H1 (cell line): ENCODE measurements around the gene MRPS26. TPM values are rescaled to one million over a fixed set of nuclear protein-coding genes. Genes with fewer than 3 reads are reported as not detected.

Source experiments
- CTCF ChIA-PET: fragments of 300-600 bp; sonication (Branson Sonifier 250); formaldehyde crosslinking; loops from one replicate; lab custom pipeline; 2021; ENCODE audit not compliant: partially characterized antibody; lab: Charles Lee
- POLR2A ChIA-PET: fragments of 300-600 bp; sonication (Branson Sonifier 250); formaldehyde crosslinking; loops from one replicate; lab custom pipeline; 2021; ENCODE audit warnings: inconsistent platforms; ENCODE audit not compliant: partially characterized antibody; lab: Charles Lee
- DNase-seq, 2 experiments: peaks; one replicate each; pipeline versions ENCODE4 v3.0.0 to v3.0.0-alpha.2; 2010 to 2022; ENCODE audit warnings: low spot score in 2 of 2, low read depth in 1 of 2, mixed read lengths in 1 of 2
- FAIRE-seq: peaks from 2 replicates; lab custom pipeline; 2011; peaks lifted over from hg19 to GRCh38; lab: Jason Lieb, UNC
- H2AFZ ChIP-seq: 2 replicates; pipeline ENCODE4 v1.8.1; 2012; ENCODE audit warnings: low read length, inconsistent platforms
- H2AK5ac ChIP-seq: 2 replicates; pipeline ENCODE4 v1.6.1; 2013; ENCODE audit warnings: low read depth, low read length
- H2BK120ac ChIP-seq: replicated peaks from 2 replicates; pipeline ENCODE3; 2013; ENCODE audit warnings: low read depth, low read length, inconsistent platforms
- H2BK12ac ChIP-seq: 2 replicates; pipeline ENCODE4 v1.6.1; 2013; ENCODE audit warnings: low read depth, low read length
- H2BK15ac ChIP-seq: 2 replicates; pipeline ENCODE4 v1.6.1; 2013; ENCODE audit warnings: low read length
- H2BK20ac ChIP-seq: 2 replicates; pipeline ENCODE4 v1.6.1; 2013; ENCODE audit warnings: low read length
- H2BK5ac ChIP-seq: 2 replicates; pipeline ENCODE4 v1.6.1; 2013; ENCODE audit warnings: low read depth, low read length
- H3K14ac ChIP-seq: 2 replicates; pipeline ENCODE4 v1.6.1; 2013; ENCODE audit warnings: inconsistent platforms; ENCODE audit not compliant: insufficient read length
- H3K18ac ChIP-seq: 2 replicates; pipeline ENCODE4 v1.6.1; 2013; ENCODE audit warnings: low read length; ENCODE audit errors: extremely low read depth
- H3K23ac ChIP-seq: 2 replicates; pipeline ENCODE4 v1.6.1; 2013; ENCODE audit warnings: inconsistent platforms; ENCODE audit not compliant: insufficient read length
- H3K23me2 ChIP-seq: 2 replicates; pipeline ENCODE4 v1.6.1; 2013; ENCODE audit warnings: low read depth, low read length
- H3K27ac ChIP-seq: 2 replicates; pipeline ENCODE4 v1.6.1; 2011; ENCODE audit warnings: low read depth, low read length, inconsistent platforms
- H3K27me3 ChIP-seq, 4 experiments: replicated peaks in 1 of 4; 1 replicate in 1 of 4; 2 replicates in 3 of 4; pipeline versions ENCODE4 v1.6.1 to v1.8.1; 2011 to 2013; ENCODE audit warnings: low read length in 3 of 4, mild to moderate bottlenecking in 3 of 4, inconsistent platforms in 2 of 4, mixed read lengths in 2 of 4, moderate library complexity in 1 of 4; ENCODE audit not compliant: control insufficient read depth in 3 of 4, insufficient read depth in 3 of 4; ENCODE audit errors: extremely low read depth in 1 of 4
- H3K36me3 ChIP-seq, 4 experiments: 2 replicates each; pipeline versions ENCODE4 v1.6.1 to v1.8.1; 2011 to 2013; ENCODE audit warnings: mild to moderate bottlenecking in 4 of 4, low read length in 3 of 4, moderate library complexity in 2 of 4, control low read depth in 1 of 4, inconsistent platforms in 1 of 4; ENCODE audit not compliant: insufficient read depth in 4 of 4, control insufficient read depth in 2 of 4
- H3K4ac ChIP-seq: replicated peaks from 2 replicates; pipeline ENCODE3; 2013; ENCODE audit warnings: low read length, low read depth, mixed read lengths, inconsistent platforms; ENCODE audit not compliant: insufficient read length
- H3K4me1 ChIP-seq, 4 experiments: replicated peaks in 1 of 4; 1 replicate in 1 of 4; 2 replicates in 3 of 4; pipeline versions ENCODE4 v1.6.1 to v1.8.1; 2011 to 2013; ENCODE audit warnings: low read length in 3 of 4, inconsistent platforms in 2 of 4, mixed read lengths in 1 of 4; ENCODE audit not compliant: insufficient read depth in 4 of 4, control insufficient read depth in 3 of 4
- H3K4me2 ChIP-seq, 2 experiments: 2 replicates each; pipeline versions ENCODE4 v1.6.1 to v1.8.1; 2011 to 2013; ENCODE audit warnings: low read depth in 2 of 2, low read length in 2 of 2, control low read depth in 1 of 2, inconsistent platforms in 1 of 2, mild to moderate bottlenecking in 1 of 2; ENCODE audit not compliant: insufficient read depth in 1 of 2
- H3K4me3 ChIP-seq, 4 experiments: fragments of 200-600, 300-600 bp in 1 of 4; sonication (generic), shearing (Covaris generic), sonication (Bioruptor Twin) in 1 of 4; 2 replicates each; pipeline versions ENCODE4 v1.5.1 to v1.8.1; 2011 to 2016; ENCODE audit warnings: low read length in 4 of 4, low read depth in 3 of 4, control low read depth in 2 of 4, inconsistent platforms in 2 of 4, mild to moderate bottlenecking in 2 of 4, mixed read lengths in 1 of 4, moderate library complexity in 1 of 4; ENCODE audit not compliant: insufficient read depth in 2 of 4; ENCODE audit errors: extremely low read depth in 1 of 4
- H3K56ac ChIP-seq: replicated peaks from 2 replicates; pipeline ENCODE3; 2013; ENCODE audit warnings: low read depth, mild to moderate bottlenecking, mixed read lengths, low read length, inconsistent platforms; ENCODE audit not compliant: insufficient read length
- H3K79me1 ChIP-seq: 2 replicates; pipeline ENCODE4 v1.6.1; 2013; ENCODE audit warnings: low read depth, low read length, control low read depth
- H3K79me2 ChIP-seq, 2 experiments: 2 replicates each; pipeline versions ENCODE4 v1.6.1 to v1.8.1; 2012 to 2013; ENCODE audit warnings: low read length in 2 of 2, mild to moderate bottlenecking in 2 of 2, inconsistent platforms in 1 of 2; ENCODE audit not compliant: insufficient read depth in 2 of 2, control insufficient read depth in 1 of 2
- H3K9ac ChIP-seq, 4 experiments: replicated peaks in 1 of 4; 1 replicate in 1 of 4; 2 replicates in 3 of 4; pipeline versions ENCODE4 v1.6.1 to v1.8.1; 2011 to 2013; ENCODE audit warnings: low read depth in 3 of 4, low read length in 3 of 4, control low read depth in 2 of 4, mild to moderate bottlenecking in 2 of 4, moderate library complexity in 2 of 4, inconsistent platforms in 1 of 4; ENCODE audit errors: extremely low read depth in 1 of 4
- H3K9me3 ChIP-seq, 2 experiments: 2 replicates each; pipeline versions ENCODE4 v1.6.1 to v1.8.1; 2012 to 2013; ENCODE audit warnings: mild to moderate bottlenecking in 2 of 2, moderate library complexity in 2 of 2, control low read depth in 1 of 2, inconsistent platforms in 1 of 2, low read depth in 1 of 2, low read length in 1 of 2, mixed read lengths in 1 of 2; ENCODE audit not compliant: insufficient read depth in 2 of 2
- H4K20me1 ChIP-seq, 2 experiments: replicated peaks in 1 of 2; 2 replicates each; pipeline versions ENCODE3 to v1.8.1; 2011 to 2013; ENCODE audit warnings: inconsistent platforms in 2 of 2, low read length in 2 of 2, mild to moderate bottlenecking in 1 of 2; ENCODE audit not compliant: insufficient read depth in 2 of 2, control insufficient read depth in 1 of 2
- H4K5ac ChIP-seq: 2 replicates; pipeline ENCODE4 v1.6.1; 2013; ENCODE audit warnings: low read length, low read depth, mixed read lengths, inconsistent platforms; ENCODE audit not compliant: insufficient read length
- H4K8ac ChIP-seq: 2 replicates; pipeline ENCODE4 v1.8.0; 2013; ENCODE audit warnings: mild to moderate bottlenecking, moderate library complexity, low read length, inconsistent platforms; ENCODE audit not compliant: insufficient read depth; ENCODE audit errors: extremely low read depth
- H4K91ac ChIP-seq: replicated peaks from 2 replicates; pipeline ENCODE3; 2013; ENCODE audit warnings: low read length, mixed read lengths, inconsistent platforms; ENCODE audit not compliant: insufficient read length
- JUN ChIP-seq: IDR thresholded peaks from 2 replicates; pipeline ENCODE4 v1.6.1; 2011; ENCODE audit warnings: low read depth, mild to moderate bottlenecking, improper control_type of control experiment, low read length
- KDM4A ChIP-seq: IDR thresholded peaks from one replicate; pipeline ENCODE4 v1.7.1; 2012; ENCODE audit warnings: low read depth, mild to moderate bottlenecking, moderate library complexity, low read length, inconsistent platforms; ENCODE audit not compliant: severe bottlenecking
- MAFK ChIP-seq: IDR thresholded peaks from 2 replicates; pipeline ENCODE4 v1.6.1; 2012; ENCODE audit warnings: low read depth, mild to moderate bottlenecking, improper control_type of control experiment, low read length
- RAD21 ChIP-seq, 2 experiments: IDR thresholded peaks in 1 of 2; conservative IDR thresholded peaks in 1 of 2; 2 replicates each; pipeline ENCODE4 v1.6.1; 2011; ENCODE audit warnings: low read depth in 2 of 2, low read length in 2 of 2, improper control_type of control experiment in 1 of 2, inconsistent platforms in 1 of 2, mild to moderate bottlenecking in 1 of 2, moderate library complexity in 1 of 2
- RXRA ChIP-seq: IDR thresholded peaks from 2 replicates; pipeline ENCODE4 v1.6.1; 2011; ENCODE audit warnings: low read depth, mild to moderate bottlenecking, low read length, moderate library complexity; ENCODE audit not compliant: insufficient read depth
- TAF1 ChIP-seq: IDR thresholded peaks from 2 replicates; pipeline ENCODE4 v1.6.1; 2011; ENCODE audit warnings: mild to moderate bottlenecking, low read depth, low read length
- TAF7 ChIP-seq: optimal IDR thresholded peaks from 2 replicates; pipeline ENCODE3; 2011; ENCODE audit warnings: low read depth, mild to moderate bottlenecking, inconsistent platforms, low read length, moderate library complexity, borderline replicate concordance
- USF2 ChIP-seq: IDR thresholded peaks from 2 replicates; pipeline ENCODE4 v1.6.1; 2011; ENCODE audit warnings: low read length, improper control_type of control experiment
- WGBS, 2 experiments: shearing (Covaris generic) in 1 of 2; methylation state at CpG; one replicate each; pipeline versions ENCODE4 v1.1.6 to v1.1.7; 2013 to 2015; ENCODE audit warnings: low lambda C conversion rate in 2 of 2, mixed read lengths in 2 of 2, inconsistent platforms in 1 of 2, low coverage in 1 of 2, missing lambda C conversion rate in 1 of 2; ENCODE audit not compliant: insufficient replicate concordance in 2 of 2, insufficient coverage in 1 of 2, insufficient read length in 1 of 2; ENCODE audit errors: extremely low coverage in 1 of 2, missing lambda C conversion rate in 1 of 2; 5-methylcytosine and 5-hydroxymethylcytosine counted together
- polyA plus RNA-seq, 7 experiments: library from polyadenylated mRNA; depleted of rRNA in 3 of 7; stranded (reverse) in 5 of 7; unstranded in 2 of 7; fragments of >200 nt in 5 of 7; fragments of 200-250 nt in 2 of 7; gene quantifications; 1 replicate in 5 of 7; 2 replicates in 1 of 7; 4 replicates in 1 of 7; pipeline versions ENCODE4 v1.2.1 to v1.2.3, GENCODE V29; 2011 to 2013; ENCODE audit warnings: missing spikeins in 2 of 7, mixed read lengths in 2 of 7
- total RNA-seq: library from RNA; stranded (reverse); fragmentation: NEBNext Ultra II Directional; extraction: Animal tissue kit (Norgen Biotek cat#: 25700); gene quantifications from 2 replicates; pipeline ENCODE4 v1.2.1, GENCODE V29; 2021

MRPS26 gene
- total and polyA plus RNA-seq, 2 of the 8 experiments (the other 6 are each of a cell fraction or from before 2014, with no cell fraction given) = 83.6 to 103 TPM

- H3K36me3 ChIP-seq = peaks cover 0 to 8% (median 2%) of the 10 kb centered on the region in 4 experiments; a peak in 2 of 8 replicates
- WGBS, 2 experiments = 54% methylated on average over 7 of the region's 7 CpGs; no CpG with 5 or more reads in 1 of the 2 experiments
- H3K18ac ChIP-seq = no peak overlapping the region
- H2BK5ac ChIP-seq = no peak overlapping the region
- H4K91ac ChIP-seq = no peak overlapping the region
- no peak overlapping the region for H4K8ac ChIP-seq
- no peaks in the 10 kb centered on the region for H3K23me2 ChIP-seq
- DNase-seq = no peak
- peaks cover 0 to 5% (median 2%) of the 10 kb centered on the region in 4 experiments; a peak in 1 of 7 replicates for H3K4me1 ChIP-seq
- H3K56ac ChIP-seq = no peak overlapping the region
- H3K79me2 ChIP-seq = no peaks in the 10 kb centered on the region
- FAIRE-seq = peak; percentile 87
- no peak overlapping the region for H2BK12ac ChIP-seq
- H2BK120ac ChIP-seq = no peak overlapping the region
- peaks cover 0 to 2% of the 10 kb centered on the region in 2 experiments for H4K20me1 ChIP-seq
- POLR2A ChIA-PET = interaction anchor here (0.8 to 1.3 kb wide), 2 partner anchors 28 to 128 kb away, joined by 3 to 4 read pairs; partner anchors contain the start of gene PTPRA
- no peak overlapping the region for H3K4me2 ChIP-seq
- H3K79me1 ChIP-seq = no peaks in the 10 kb centered on the region
- H2BK20ac ChIP-seq = no peak overlapping the region
- H3K27me3 ChIP-seq = no peaks in the 10 kb centered on the region
- H4K5ac ChIP-seq = no peak overlapping the region
- no peak overlapping the region for H2BK15ac ChIP-seq
- H3K27ac ChIP-seq = no peak overlapping the region
- no peaks in the 10 kb centered on the region for H3K9me3 ChIP-seq
- no peak overlapping the region for H3K14ac ChIP-seq
- no peak overlapping the region for H3K4ac ChIP-seq
- no peak overlapping the region for H2AFZ ChIP-seq
- 0 out of 7 replicates have a peak overlapping the region, but pooled peaks of 1 of the 4 experiments have one; percentile 40 for H3K9ac ChIP-seq
- H2AK5ac ChIP-seq = no peak overlapping the region
- no peak overlapping the region for H3K23ac ChIP-seq
- CTCF ChIA-PET = interaction anchor here (0.6 to 2.4 kb wide), 34 partner anchors 9 to 507 kb away, joined by 3 to 20 read pairs (median 4); partner anchors contain the start of gene PTPRA
- no peak overlapping the region for H3K4me3 ChIP-seq
- TF ChIP-seq RAD21 (IDR thresholded peaks at IDR 0.05 in 1 of 2, conservative IDR thresholded peaks at IDR 0.05 in 1 of 2; ENCODE audit: low read depth in 2 of 2, low read length in 2 of 2) = peak; percentile 73 to 79
- TF ChIP-seq TAF7 = no peak
- TF ChIP-seq USF2 = no peak
- no peak for TF ChIP-seq JUN
- TF ChIP-seq MAFK = no peak
- no peak for TF ChIP-seq KDM4A
- TF ChIP-seq RXRA = no peak
- TF ChIP-seq TAF1 = no peak
Observed at GRCh38 chr20:3000852-3001523, 44.9 kb upstream of the MRPS26 start.
